Measurements from ENCODE around the gene PRPH2.

- TF ChIP-seq CTCF (IDR thresholded peaks at IDR 0.05) (no peak), POLR2A (IDR thresholded peaks at IDR 0.05) (no peak)
Measured at GRCh38 chr6:42711930-42712329, 10.5 kb downstream of the PRPH2 start.
